Measurements from ENCODE around the gene UQCC2.

- TF ChIP-seq POLR2A (IDR thresholded peaks at IDR 0.05): no peak
- no peak for TF ChIP-seq CTCF (IDR thresholded peaks at IDR 0.05)
Observed at GRCh38 chr6:33668328-33668727, 43.2 kb downstream of the UQCC2 start.
